HG02943 (cell line): Measurements from ENCODE around the gene PSAP.

Experiments used
- ATAC-seq: cut with Tn5 transposase; IDR thresholded peaks from one replicate; pipeline ENCODE4 v1.9.1; 2021; ENCODE audit warnings: mild to moderate bottlenecking, low read depth, moderate library complexity; ENCODE audit not compliant: unreplicated experiment

Gene PSAP

DNA sequence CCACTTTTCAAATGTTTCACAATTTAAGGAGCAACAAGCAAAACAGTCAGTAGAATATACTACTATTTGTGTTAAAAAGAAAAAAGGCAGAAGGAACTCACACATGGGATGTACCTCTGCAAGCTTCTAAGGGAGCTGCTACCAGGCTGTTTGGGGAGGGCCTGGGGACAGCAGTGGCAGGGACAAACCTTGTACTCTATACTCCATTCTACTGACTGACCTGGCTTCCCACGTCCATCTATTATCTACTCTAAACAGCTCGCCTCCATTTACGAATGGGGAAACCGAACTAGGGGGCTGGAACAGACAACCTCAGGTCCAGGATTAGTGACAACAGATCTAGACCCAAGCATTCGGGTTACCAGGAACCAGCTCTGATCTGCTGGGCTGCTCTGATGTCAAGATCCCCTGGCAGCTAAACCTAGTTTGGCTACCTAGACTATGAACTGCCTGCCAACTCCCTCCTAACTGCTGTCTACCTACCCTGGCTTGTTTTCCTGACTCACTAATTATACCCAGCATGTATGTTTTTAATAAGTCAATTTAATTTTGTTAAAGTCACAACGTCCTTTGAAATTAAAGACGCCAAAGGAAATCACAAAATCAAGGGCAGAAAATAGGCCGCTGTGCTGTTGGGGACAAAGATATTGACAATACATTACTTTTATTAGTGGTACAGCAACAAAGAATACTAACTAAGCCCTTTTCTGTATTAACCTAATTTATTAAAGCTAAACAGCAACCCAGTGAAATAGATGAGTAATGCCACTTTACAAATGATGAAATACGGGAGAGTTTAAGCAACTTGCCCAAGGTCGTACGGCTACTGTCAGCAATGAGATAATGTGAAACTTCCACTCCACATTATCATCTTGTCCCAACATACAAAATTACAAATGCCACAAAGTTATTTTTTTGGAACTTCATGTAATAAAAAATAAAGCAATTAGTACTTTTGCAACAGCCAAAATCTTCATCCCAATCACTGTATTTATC lies 5.3 kb downstream of the PSAP start:
- ATAC-seq, result no peak

DNA sequence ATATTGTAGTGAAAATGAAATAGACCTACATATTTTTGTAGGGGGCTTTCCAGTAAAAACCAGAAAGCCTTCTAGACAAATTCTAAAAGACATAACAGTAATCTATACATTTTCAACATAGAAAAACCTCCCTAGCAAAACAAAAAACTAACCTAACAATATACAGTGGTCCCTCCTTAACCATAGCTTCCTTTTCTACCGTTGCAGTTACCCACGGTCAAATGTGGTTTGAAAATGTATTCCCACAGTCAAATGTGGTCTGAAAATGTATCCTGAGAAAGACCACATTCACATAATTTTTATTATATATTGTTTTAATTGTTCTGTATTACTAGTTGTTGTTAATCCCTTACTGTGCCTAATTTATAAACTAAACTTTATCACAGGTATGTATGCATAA lies 6.4 kb downstream of the PSAP start:
- ATAC-seq, result no peak

- ATAC-seq, result no peak
Measured at GRCh38 chr10:71844084-71844483, 7.0 kb downstream of the PSAP start.

- ATAC-seq, result no peak
Measured at GRCh38 chr10:71842856-71843686, 8.0 kb downstream of the PSAP start.

- ATAC-seq, result no peak
Measured at GRCh38 chr10:71842422-71842821, 8.6 kb downstream of the PSAP start.

DNA sequence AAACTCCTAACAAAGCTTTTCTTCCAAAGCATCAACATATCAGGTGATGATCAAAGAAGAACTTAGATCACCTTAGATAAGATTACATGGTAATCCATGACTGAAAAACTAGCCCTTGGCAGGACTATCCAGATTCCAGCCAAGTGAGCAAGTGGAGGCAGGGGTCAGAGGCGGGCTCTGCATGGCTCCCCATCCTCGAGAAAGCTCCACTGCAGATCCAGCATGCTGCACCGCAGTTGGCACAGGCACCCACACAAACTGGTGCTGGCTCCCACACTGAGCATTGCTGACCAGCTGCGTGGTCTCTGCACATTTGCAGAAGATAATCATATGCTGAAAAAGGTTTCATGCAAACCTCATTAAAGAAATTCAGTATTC lies 10.1 kb downstream of the PSAP start:
- ATAC-seq, result no peak

DNA sequence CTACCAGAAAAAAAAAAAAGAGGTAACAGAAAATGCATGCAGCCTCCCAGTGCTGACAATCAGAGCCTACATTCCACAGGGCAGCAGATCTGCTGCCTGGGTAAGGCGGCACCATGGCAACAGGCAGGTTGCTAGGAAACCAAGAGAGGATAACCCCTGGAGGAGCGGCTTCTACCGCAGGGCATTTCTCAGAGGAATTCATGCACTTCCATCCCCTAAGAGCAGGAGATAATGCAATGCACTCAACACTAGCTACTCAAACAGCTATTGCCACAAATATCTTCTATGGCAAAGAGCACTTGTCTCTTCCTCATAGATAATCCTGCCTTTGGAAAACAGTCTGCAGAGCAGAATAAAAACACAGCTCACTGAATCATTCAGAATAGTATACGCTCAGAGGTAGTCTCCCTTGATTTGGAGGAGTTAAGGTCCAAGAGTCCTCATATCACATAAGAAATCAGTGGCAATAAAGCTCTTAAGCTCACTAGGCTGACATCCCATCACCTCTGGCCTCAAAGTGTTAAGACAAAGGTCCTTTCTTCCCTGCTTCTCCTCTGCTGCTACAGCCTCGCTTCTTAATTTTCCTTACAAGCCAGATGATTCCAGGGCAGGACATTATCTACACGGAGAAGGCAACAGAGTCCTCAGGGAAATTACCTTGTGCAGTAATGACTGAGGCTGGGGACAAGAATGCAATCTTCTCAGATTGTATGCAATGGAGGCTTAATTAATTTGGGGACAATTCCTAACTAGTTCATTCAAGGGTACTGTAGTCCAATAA lies 10.7 kb downstream of the PSAP start:
- no peak for ATAC-seq

DNA sequence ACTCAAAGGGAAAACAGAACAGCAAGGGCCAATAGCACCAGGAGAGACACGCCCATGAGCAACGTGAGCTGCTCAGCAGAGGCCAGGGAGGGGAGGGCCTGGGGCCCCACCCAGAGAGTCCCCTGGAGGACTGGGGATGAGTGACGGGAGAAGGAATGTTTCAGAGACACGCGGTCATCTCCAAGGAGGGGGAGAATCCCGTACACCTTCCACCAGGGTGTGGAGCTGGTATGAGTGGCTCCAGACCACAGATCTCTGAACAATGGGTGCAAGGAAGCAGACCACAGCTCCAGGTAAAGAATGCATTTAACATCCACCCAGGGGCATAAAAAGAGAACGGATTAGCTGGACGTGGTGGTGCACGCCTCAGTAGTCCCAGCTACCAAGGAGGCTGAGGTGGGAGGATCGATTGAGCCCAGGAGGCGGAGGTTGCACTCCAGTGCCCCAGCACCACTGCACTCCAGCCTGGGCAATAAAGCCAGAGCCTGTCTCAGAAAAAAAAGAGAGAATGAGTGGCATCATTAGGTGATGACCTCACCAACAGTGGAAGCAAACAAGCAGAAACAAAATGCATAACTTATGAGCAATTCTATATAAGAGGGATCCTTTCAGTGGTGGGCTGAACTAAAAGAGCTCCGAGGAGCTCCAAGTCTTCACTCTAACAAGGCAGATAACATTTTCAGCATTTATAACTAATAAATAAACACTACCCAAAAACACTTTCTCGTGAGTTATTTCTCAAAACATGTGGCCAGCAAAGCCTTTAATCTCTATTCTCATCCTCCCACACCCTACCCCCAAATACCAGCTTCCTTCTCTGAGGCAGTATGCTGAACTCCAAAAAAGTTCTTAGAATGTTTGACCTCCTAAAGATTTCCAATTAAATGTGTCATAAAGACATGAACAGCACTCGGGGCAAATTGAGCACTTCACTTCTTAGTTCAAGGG lies 12.5 kb downstream of the PSAP start:
- ATAC-seq, result no peak

GRCh38 chr10:71837098-71837827 lies 13.8 kb downstream of the PSAP start:
- no peak for ATAC-seq

- peak; percentile 31 for ATAC-seq
Measured at GRCh38 chr10:71836596-71836974, 14.5 kb downstream of the PSAP start.

DNA sequence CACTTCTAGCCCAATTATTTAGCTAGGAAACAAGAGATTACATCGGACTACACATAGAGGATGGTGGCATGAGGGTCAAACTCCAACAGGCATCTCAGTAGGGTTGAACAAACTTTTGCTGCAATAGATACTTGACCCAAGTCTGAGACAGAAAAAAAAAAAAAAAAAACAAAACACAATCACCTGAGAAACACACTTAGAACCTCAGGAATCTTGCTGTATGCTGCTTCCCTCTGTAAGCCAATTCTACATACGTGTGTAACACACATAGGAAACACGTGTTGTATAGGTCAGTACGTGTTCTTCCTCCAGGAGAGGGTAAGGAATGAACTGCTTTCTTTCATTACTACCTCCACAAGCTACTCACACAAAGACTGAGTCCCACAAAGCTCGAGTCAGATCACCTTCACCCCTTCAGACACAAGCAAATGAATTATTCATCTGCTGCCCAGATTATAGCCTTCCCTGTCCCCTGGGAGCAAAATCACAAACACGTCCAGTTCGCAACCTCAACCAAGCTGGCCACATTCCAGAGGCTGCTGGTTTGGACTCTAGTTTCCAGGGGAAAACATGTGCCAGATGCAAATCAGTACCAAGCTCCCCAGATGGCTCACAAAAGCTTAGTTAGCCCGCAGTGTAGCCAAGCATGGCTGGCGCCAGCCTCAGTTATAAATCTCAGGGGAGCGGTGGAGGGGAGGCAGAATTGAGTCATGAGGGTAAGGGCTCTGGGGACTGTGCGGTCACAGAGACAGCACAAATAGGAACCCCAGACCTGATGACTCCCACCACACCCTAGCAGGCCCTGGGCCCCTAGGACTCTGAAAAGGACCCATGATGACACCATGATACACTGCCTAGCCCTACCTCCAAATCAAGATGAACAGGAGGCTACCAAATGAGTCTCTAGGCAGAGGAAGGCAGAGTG lies 15.1 kb downstream of the PSAP start:
- ATAC-seq, result peak; percentile 95

GRCh38 chr10:71834343-71834674 lies 16.7 kb downstream of the PSAP start:
- no peak for ATAC-seq

- ATAC-seq, result no peak
Measured at GRCh38 chr10:71833451-71834342, 17.4 kb downstream of the PSAP start.

- no peak for ATAC-seq
Measured at GRCh38 chr10:71832967-71833366, 18.1 kb downstream of the PSAP start.

- ATAC-seq, result no peak
Measured at GRCh38 chr10:71831646-71832552, 19.2 kb downstream of the PSAP start.

DNA sequence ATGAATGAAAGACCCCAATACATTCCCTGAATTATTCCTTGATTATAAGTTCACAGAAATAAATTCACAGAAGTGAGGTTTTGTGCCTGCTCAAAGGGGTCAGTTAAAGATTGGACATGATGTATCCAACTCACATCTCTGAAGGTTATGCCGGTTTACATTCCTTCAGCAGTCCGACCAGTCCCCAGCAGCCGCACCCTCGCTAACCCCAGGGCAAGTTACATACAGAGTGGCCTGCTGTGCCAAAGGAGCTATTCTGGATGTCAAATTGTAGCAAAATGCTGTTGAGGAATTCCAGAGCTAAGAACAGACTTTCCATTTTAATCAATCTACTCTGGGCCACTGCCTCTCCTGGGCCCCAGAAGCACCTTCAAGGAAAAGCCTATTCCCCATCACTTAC lies 20.3 kb downstream of the PSAP start:
- no peak for ATAC-seq
